Upper lobe of left lung (tissue), 4 donors: ENCODE results near the gene MIGA1.

Experiments
- CTCF ChIP-seq, 6 experiments: fragments of 450-650 bp in 4 of 6; fragments of 200-600 bp in 2 of 6; sonication (generic) in 2 of 6; IDR thresholded peaks; one replicate each; pipeline ENCODE4 v1.5.1; 2016 to 2019; ENCODE audit warnings: antibody characterized with exemption in 6 of 6
- EP300 ChIP-seq, 4 donors: sonication (generic); formaldehyde crosslinking; IDR thresholded peaks; one replicate each; pipeline ENCODE4 v1.5.1; 2017; ENCODE audit warnings: antibody characterized with exemption in 4 of 4, control low read depth in 2 of 4
- POLR2AphosphoS5 ChIP-seq, 2 donors: sonication (generic); formaldehyde crosslinking; IDR thresholded peaks; one replicate each; pipeline ENCODE4 v1.5.1; 2017; ENCODE audit warnings: antibody characterized with exemption in 2 of 2

- no peak for TF ChIP-seq CTCF (IDR thresholded peaks at IDR 0.05)
- no peak for TF ChIP-seq POLR2AphosphoS5 (IDR thresholded peaks at IDR 0.05)
- TF ChIP-seq EP300 (IDR thresholded peaks at IDR 0.05): no peak
Measured at GRCh38 chr1:77847621-77848080, 68.2 kb downstream of the MIGA1 start.
